SKM-1 treated with dmso at 0.1 percent for 144 hours (cell line): ENCODE measurements around the gene FAM163B.

ENCODE experiments used
- DNase-seq: peaks from one replicate; lab custom pipeline; 2025; ENCODE audit not compliant: unreplicated experiment; lab: John Stamatoyannopoulos, UW

FAM163B gene

DNA sequence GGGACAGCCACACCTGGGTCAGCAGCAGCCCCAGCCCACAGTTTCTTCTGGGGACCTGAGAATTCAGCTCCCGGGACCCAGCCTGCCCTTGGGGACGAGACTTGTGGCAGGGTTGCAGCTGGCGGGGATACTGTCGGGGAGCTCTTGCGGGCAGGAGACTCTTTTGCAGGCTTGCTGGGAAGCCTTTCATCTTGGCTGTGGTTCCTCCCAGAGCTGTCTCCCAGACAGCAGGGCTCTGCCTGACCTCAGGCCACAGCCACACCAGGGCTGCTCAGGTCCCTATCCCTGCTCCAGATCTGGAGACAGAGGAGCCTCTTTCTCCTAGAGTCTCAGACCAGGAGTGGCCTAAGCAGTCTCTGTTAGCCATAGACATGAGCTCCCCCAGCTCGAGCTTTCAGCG, 79.7 kb downstream of the FAM163B start:
- no peak for DNase-seq

GRCh38 chr9:133528876-133529241, 80.3 kb downstream of the FAM163B start:
- DNase-seq: no peak

DNA sequence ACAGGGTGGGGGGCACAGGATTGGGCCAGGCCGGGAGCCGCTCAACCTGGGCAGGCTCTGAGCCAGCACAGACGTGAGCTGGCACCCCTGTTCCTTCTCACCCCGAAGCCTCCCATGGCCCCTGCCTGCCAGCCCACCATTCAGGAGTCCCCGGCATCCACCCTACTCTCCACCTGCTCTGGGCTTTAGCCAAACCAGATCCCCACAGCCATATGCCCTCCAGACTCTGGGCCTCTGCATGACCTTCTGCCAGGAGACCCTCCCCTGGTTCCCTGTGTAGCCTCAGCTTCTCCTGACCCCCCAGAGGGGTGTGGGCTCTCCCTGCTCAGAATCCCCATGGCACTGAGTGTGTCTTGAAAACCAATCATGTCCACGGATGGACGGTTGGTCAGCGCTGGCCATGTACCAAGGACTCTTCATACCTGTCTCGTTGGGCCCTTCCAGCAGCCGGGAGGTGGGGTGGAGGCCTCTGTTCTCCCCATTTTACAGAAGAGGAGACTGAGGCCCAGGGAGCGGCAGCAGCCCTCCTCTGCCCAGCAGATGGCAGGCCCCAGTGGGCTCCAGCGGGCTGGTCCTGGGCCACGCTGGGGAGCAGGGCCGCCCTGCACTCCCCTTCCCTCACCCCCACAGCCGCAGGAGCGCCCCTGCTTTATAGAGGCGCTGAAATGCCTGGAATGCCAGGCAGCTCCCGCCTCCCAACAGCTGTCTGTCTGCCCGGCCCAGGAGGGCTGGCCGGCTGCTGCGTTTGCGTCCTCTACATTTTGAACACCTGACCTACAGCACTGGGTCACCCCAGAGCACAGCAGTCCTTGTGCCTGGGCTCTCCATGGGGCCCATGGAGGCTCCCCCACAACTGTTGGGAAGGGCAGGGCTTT, 81.0 kb downstream of the FAM163B start:
- DNase-seq: no peak

GRCh38 chr9:133527444-133527920, 81.7 kb downstream of the FAM163B start:
- no peak for DNase-seq
